ENCODE results near the gene ANKRD12.
"Not testable (repeated sequence)": the region's sequence is repeated elsewhere in the genome, so short reads cannot be mapped to it uniquely, and the experiment has no call there.

The ANKRD12 gene

DNA sequence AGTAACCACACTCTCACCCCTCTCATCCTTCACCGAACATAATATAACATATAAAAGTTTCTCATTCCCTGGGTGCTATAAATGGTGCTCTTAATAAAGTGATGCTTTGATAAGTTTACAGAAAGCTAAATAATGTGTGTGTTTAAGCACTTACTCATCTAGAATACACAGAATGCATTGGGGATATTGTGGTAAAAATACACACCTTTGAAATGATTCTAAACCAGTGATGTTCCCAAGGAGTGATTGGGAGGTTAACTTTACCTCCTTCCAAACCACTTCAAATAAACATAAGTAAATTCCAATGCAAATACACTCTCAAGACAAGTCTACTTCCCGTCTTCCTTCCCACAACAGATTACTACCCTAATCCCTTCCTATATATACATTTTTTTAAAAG is 112.7 kb downstream of the ANKRD12 start:
- Mint-ChIP-seq H3K27me3 (ENCODE audit: low read depth, poor library complexity) (no peaks in the 10 kb centered on the region), H3K27ac (no peak overlapping the region), H3K4me1 (no peaks in the 10 kb centered on the region), H3K36me3 (ENCODE audit: low read depth) (peaks cover 68% of the 10 kb centered on the region), H3K9me3 (peaks cover 10% of the 10 kb centered on the region), H3K4me3 (no peak overlapping the region)
- DNase-seq, result no peak
- TF ChIP-seq, protein P1, sequence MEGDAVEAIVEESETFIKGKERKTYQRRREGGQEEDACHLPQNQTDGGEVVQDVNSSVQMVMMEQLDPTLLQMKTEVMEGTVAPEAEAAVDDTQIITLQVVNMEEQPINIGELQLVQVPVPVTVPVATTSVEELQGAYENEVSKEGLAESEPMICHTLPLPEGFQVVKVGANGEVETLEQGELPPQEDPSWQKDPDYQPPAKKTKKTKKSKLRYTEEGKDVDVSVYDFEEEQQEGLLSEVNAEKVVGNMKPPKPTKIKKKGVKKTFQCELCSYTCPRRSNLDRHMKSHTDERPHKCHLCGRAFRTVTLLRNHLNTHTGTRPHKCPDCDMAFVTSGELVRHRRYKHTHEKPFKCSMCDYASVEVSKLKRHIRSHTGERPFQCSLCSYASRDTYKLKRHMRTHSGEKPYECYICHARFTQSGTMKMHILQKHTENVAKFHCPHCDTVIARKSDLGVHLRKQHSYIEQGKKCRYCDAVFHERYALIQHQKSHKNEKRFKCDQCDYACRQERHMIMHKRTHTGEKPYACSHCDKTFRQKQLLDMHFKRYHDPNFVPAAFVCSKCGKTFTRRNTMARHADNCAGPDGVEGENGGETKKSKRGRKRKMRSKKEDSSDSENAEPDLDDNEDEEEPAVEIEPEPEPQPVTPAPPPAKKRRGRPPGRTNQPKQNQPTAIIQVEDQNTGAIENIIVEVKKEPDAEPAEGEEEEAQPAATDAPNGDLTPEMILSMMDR (IDR thresholded peaks at IDR 0.05), result no peak

DNA sequence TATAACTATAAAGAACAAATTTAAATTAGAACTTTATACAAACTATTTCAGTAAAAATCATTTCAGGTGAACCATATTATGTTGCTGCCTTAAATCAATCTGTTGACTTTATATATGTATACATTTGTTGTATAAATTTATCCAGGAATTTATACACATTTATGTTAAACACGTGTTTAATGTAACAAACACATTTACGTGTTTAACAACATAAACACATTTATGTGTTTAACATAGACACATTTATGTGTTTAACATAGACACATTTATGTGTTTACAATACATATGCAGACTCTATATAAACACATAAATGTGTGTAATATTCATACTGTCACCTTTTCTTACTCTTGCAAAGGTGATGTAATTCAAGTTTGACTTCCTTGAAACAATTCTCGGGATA is 122.6 kb downstream of the ANKRD12 start:
- H3K36me3 Mint-ChIP-seq (ENCODE audit: low read depth), result peaks cover 92% of the 10 kb centered on the region
- H3K9me3 Mint-ChIP-seq, result peaks cover 39% of the 10 kb centered on the region
- H3K4me3 Mint-ChIP-seq, result no peak overlapping the region
- DNase-seq, result no peak
- H3K27ac Mint-ChIP-seq, result no peak overlapping the region
- TF ChIP-seq, protein P1 (IDR thresholded peaks at IDR 0.05), result no peak
- H3K27me3 Mint-ChIP-seq (ENCODE audit: low read depth, poor library complexity), result no peaks in the 10 kb centered on the region
- peaks cover 5% of the 10 kb centered on the region for H3K4me1 Mint-ChIP-seq

DNA sequence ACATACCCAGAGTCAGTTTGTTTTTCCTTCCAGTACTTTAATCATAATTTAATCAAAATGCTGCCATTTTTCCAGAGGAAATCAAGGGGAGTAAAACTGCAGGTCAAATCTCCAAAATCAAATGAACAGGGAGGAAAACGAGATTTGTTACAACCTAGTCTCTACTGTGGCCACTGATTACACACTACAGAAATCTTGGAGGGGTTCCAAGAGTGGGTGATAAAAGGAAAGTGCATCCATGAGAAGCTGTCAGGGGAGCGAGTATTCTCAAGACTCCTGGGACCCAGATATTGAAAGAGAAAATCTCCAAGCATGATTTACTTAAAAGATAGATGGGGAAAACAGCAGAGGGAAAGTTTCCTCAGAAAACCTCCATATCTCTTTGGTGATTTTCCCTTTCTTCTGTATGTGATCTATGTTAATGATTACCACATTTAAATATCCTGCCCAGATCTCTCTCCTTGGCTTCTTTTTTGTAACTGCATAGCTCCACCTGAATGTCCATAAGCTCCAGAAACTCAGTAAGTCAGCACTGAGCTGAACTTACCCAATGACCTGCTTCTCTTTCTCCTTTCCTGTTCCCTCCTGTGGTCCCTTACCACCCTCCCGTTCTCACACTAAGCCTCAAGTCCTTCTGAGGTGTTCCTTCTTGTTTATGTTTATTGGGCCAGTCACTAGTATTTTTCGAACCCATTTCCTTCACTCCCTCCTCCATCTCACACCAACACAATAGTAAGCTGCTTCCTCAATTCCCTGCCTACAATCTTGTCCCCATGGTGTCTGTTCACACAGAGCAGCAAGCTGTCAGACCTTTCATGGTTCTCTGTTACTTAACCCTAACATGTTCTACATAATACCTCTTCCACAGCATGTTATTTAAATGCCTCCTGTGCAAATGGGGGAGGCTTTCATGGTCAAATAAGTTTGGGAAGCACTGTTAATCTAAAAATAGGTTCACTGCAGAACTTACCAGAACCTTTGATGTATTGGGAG is 124.1 kb downstream of the ANKRD12 start:
- peaks cover 5% of the 10 kb centered on the region for H3K4me1 Mint-ChIP-seq
- H3K4me3 Mint-ChIP-seq, result no peak overlapping the region
- no peak for DNase-seq
- TF ChIP-seq, protein P1 (IDR thresholded peaks at IDR 0.05), result no peak
- peak overlapping the region; percentile 39 for H3K27ac Mint-ChIP-seq
- peaks cover 92% of the 10 kb centered on the region for H3K36me3 Mint-ChIP-seq (ENCODE audit: low read depth)
- no peaks in the 10 kb centered on the region for H3K27me3 Mint-ChIP-seq (ENCODE audit: low read depth, poor library complexity)
- peaks cover 40% of the 10 kb centered on the region for H3K9me3 Mint-ChIP-seq

DNA sequence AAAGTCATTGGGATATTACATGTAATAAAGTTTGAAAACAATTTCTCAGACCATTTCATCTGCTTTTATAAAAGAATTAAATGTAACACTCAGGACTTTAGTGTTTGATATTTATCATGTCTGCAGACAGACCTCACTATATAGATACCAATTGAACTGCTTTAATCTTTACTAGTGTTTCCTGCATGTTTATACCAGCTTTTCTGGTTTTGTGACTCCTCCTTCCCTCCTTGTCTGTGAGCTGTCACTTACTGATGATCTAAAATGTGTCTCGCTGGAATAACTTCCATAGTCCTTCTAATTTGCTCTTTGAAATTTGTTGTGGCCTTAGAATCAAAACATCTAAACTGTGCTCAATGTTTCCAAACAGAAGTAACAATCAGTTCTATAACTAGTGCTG is 126.7 kb downstream of the ANKRD12 start:
- H3K36me3 Mint-ChIP-seq (ENCODE audit: low read depth), result peaks cover 92% of the 10 kb centered on the region
- TF ChIP-seq, protein P1 (IDR thresholded peaks at IDR 0.05), result no peak
- H3K9me3 Mint-ChIP-seq, result peaks cover 54% of the 10 kb centered on the region
- no peak overlapping the region for H3K27ac Mint-ChIP-seq
- no peak for DNase-seq
- H3K27me3 Mint-ChIP-seq (ENCODE audit: low read depth, poor library complexity), result peaks cover 5% of the 10 kb centered on the region
- peaks cover 5% of the 10 kb centered on the region for H3K4me1 Mint-ChIP-seq
- no peak overlapping the region for H3K4me3 Mint-ChIP-seq

DNA sequence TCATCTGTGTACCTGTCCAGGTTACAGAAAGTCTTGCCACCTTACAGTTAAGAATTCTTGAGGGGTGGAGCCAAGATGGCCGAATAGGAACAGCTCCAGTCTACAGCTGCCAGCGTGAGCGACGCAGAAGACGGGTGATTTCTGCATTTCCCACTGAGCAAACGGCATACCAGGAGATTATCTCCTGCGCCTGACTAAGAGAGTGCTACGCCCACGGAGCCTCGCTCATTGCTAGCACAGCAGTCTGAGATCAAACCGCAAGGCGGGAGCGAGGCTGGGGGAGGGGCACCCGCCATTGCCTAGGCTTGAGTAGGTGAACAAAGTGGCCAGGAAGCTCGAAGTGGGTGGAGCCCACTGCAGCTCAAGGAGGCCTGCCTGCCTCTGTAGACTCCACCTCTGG is 128.2 kb downstream of the ANKRD12 start:
- Mint-ChIP-seq H3K36me3 (ENCODE audit: low read depth) (peaks cover 95% of the 10 kb centered on the region), H3K4me3 (peak overlapping the region; percentile 52), H3K9me3 (peaks cover 61% of the 10 kb centered on the region)
- H3K27ac Mint-ChIP-seq; DNase-seq; H3K4me1 Mint-ChIP-seq; H3K27me3 Mint-ChIP-seq (ENCODE audit: low read depth, poor library complexity): not testable (repeated sequence)

DNA sequence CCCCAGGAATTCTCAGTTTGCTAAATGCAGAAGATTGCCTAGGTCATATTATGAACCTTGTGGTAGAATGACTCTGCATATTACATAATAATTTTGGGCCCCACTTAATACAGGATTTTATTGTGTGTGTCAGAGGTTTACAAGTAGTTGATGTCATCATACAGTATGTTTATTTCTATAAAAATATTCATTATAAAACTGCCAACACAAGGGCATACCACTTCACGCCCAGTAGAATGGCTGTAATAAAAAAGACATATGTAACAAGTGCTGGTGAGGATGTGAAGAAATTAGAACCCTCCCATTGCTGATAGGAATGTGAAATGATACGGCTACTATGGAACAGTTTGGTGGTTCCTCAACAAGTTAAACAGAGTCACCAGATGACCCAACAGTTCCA is 136.6 kb downstream of the ANKRD12 start:
- H3K27me3 Mint-ChIP-seq (ENCODE audit: low read depth, poor library complexity), result no peaks in the 10 kb centered on the region
- no peak overlapping the region for H3K4me3 Mint-ChIP-seq
- peaks cover 89% of the 10 kb centered on the region for H3K36me3 Mint-ChIP-seq (ENCODE audit: low read depth)
- no peak overlapping the region for H3K27ac Mint-ChIP-seq
- peaks cover 17% of the 10 kb centered on the region for H3K9me3 Mint-ChIP-seq
- H3K4me1 Mint-ChIP-seq, result no peaks in the 10 kb centered on the region
- TF ChIP-seq, protein P1 (IDR thresholded peaks at IDR 0.05), result no peak
- DNase-seq, result no peak
